ENCODE results near the gene SND1.

Gene SND1

DNA sequence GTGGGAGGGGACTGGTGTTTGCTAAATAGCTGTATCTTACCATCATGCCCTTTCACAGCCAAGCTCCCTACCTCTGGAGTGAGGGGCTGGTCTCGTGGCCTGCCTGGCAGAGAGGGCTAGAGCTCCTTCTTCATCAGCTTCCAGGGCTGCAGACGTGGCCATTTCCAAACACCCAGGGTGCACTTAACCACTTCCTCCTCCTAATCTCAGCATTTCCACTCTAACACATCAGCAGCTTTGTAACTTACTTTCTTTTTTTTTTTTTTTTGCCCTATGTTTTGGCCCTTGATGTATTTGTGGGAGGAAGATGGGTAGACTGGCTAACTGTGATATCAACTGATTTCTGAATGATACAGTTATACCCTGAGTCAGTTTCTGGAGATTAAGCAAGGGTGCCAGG lies 351.8 kb downstream of the SND1 start:
- TF ChIP-seq, protein P1, sequence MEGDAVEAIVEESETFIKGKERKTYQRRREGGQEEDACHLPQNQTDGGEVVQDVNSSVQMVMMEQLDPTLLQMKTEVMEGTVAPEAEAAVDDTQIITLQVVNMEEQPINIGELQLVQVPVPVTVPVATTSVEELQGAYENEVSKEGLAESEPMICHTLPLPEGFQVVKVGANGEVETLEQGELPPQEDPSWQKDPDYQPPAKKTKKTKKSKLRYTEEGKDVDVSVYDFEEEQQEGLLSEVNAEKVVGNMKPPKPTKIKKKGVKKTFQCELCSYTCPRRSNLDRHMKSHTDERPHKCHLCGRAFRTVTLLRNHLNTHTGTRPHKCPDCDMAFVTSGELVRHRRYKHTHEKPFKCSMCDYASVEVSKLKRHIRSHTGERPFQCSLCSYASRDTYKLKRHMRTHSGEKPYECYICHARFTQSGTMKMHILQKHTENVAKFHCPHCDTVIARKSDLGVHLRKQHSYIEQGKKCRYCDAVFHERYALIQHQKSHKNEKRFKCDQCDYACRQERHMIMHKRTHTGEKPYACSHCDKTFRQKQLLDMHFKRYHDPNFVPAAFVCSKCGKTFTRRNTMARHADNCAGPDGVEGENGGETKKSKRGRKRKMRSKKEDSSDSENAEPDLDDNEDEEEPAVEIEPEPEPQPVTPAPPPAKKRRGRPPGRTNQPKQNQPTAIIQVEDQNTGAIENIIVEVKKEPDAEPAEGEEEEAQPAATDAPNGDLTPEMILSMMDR (IDR thresholded peaks at IDR 0.05; ENCODE audit: low read depth, low read length, missing control alignments) = no peak
- DNase-seq (ENCODE audit: extremely low read depth, low read depth) = no peak
- H3K4me3 ChIP-seq (replicated peaks; ENCODE audit: low read depth, low read length) = no peak overlapping the region

DNA sequence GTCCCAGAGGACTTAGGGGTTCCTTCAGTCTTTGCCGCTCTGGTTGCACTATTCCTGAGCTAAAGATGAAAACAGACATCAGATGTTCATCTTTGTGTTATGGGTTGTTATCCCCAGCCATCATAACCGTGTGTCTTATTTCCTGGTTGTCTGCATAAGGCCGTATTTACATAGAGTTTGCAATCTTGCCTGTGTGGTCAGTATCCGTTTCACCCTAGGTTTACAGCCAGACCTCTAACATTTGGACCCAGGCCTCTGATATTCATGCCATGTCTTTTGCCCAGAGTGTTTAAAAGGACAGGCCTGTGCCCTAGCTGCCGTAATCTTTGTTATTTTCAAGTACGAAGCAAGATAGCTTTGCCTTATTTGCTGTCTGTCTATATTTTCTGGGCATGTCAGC lies 352.6 kb downstream of the SND1 start:
- TF ChIP-seq, protein P1 (IDR thresholded peaks at IDR 0.05; ENCODE audit: low read depth, low read length, missing control alignments) = no peak
- no peak for DNase-seq (ENCODE audit: extremely low read depth, low read depth)
- no peak overlapping the region for H3K4me3 ChIP-seq (replicated peaks; ENCODE audit: low read depth, low read length)

DNA sequence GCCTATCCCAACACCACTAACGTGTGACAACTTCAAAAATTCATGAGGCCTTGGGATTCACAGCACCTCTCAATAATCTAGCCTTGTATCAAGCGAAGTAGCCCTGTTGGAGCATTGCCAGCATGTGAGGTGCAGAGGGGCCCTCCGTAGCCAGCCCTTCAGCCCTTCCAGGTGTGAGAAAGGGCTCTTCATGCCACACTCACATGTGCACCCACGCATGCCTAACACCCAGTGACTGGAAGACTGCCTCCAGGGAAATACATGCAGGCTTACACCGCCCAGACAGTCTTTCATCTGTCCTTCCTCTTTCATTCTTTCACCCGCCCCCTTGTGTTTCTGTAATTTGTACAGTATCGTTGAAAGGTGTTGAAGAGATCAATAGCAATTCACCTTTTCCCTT lies 353.1 kb downstream of the SND1 start:
- no peak overlapping the region for H3K4me3 ChIP-seq (replicated peaks; ENCODE audit: low read depth, low read length)
- no peak for DNase-seq (ENCODE audit: extremely low read depth, low read depth)
- TF ChIP-seq, protein P1 (IDR thresholded peaks at IDR 0.05; ENCODE audit: low read depth, low read length, missing control alignments) = no peak

DNA sequence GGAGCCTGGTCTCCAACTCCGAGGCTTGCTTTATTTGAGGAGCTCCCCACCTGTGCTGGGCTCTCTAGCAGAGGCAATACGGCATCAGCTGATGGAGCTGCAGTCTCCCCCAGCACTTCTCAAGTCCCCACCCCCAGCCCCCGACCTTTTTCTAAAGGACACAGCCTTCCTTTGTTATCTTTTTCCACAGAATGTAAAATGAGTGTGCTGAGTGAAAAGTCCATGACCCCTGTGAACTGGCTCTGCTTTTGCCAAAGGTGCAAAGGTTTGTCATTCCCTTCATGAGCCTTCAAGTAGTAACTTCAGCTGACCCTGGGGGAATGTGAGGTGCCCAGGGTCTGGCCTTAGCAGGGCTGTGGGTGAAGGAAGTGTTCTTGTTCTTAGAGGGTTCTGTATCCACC lies 353.8 kb downstream of the SND1 start:
- TF ChIP-seq, protein P1 (IDR thresholded peaks at IDR 0.05; ENCODE audit: low read depth, low read length, missing control alignments) = no peak
- no peak overlapping the region for H3K4me3 ChIP-seq (replicated peaks; ENCODE audit: low read depth, low read length)
- DNase-seq (ENCODE audit: extremely low read depth, low read depth) = no peak

DNA sequence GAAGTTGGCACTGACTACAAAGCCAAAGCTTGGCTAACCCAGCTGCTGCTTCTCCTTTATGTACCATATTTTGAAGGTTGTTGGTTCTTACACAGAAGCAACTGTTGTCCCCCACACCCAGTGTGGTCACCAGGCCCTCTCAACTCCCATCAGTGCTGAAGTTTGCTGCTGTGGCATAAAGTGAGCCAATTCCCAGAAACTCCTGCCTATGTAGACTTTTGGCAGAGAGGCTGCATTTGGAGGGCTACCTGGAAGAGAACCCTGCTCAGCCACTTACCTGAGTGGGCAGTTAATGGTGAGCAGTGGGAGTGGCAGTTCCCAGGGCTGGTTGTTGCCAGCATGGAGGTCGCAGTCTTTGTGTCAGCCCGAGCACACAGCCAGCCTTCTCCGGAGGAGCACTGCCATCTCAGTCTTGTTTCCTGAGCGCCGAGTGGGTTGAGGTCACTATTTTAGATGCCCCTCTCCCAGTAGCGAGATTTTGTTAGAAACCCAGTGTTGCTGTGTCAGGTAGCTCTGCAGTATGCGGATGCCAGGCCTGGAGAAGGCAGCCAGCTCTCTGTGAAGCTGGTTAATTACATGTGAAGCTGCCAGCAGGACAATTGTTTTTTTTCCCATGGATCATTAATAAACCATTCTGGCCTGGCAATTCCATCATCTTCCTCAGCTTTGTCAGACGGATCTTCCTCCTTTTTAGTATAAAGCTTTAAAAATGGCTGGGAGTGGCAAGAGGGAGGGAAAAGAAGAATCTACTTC lies 354.7 kb downstream of the SND1 start:
- H3K4me3 ChIP-seq (replicated peaks; ENCODE audit: low read depth, low read length) = no peak overlapping the region
- TF ChIP-seq, protein P1 (IDR thresholded peaks at IDR 0.05; ENCODE audit: low read depth, low read length, missing control alignments) = no peak
- DNase-seq (ENCODE audit: extremely low read depth, low read depth) = no peak

DNA sequence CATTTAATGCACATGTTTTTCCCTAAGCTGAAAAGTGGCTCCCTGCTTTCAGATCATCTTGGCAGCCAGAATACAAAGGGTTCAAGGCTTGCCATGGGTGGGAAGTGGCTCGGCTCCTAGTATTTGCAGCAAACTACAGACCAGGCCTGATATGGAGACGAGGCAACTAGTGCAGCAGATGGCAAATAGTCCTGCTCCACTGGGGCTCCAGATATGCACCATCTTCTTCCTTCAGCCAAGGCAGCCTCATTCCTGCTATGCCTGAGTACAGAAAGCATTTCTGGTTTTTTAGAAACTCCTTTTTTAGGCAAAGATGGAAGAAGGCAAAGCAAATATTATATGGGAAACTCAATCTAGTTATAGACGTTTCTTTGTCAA lies 355.3 kb downstream of the SND1 start:
- DNase-seq (ENCODE audit: extremely low read depth, low read depth) = no peak
- no peak overlapping the region for H3K4me3 ChIP-seq (replicated peaks; ENCODE audit: low read depth, low read length)
- TF ChIP-seq, protein P1 (IDR thresholded peaks at IDR 0.05; ENCODE audit: low read depth, low read length, missing control alignments) = no peak

DNA sequence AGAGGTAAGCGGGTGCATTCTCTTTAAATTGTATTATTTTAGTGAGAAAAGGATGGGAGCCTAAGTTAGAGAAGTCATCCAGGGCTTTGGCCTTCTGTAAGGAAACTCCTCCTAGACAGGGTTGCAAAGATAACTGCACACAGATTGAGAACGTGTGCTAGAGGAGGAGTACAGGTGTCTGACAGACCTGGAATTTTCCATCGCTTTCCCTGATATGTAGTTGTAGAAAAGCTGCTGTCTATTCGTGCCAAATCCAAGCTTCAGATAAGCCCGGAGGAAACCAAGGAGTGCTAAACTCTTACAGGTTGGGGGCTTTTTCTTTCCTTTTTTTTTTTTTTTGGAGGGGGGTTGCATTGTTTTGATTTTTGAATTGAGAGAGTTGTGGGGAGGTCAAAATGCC lies 356.1 kb downstream of the SND1 start:
- TF ChIP-seq, protein P1 (IDR thresholded peaks at IDR 0.05; ENCODE audit: low read depth, low read length, missing control alignments) = no peak
- DNase-seq (ENCODE audit: extremely low read depth, low read depth) = no peak
- no peak overlapping the region for H3K4me3 ChIP-seq (replicated peaks; ENCODE audit: low read depth, low read length)
